Endothelial cell (in vitro differentiated cells): ENCODE results near the gene ZCWPW1. TPM values are rescaled to one million over a fixed set of nuclear protein-coding genes. Genes with fewer than 3 reads are reported as not detected.
A peak's percentile ranks its signal among the peaks of the same experiment; 100 is the strongest.

Source experiments
- DNase-seq: peaks from one replicate; pipeline ENCODE4 v3.0.0; 2021; ENCODE audit warnings: low spot score
- H3K27ac Mint-ChIP-seq: one replicate; pipeline ENCODE4 v1.8.0; 2021; ENCODE audit warnings: mixed read lengths, inconsistent platforms; ENCODE audit not compliant: unreplicated experiment
- H3K27me3 Mint-ChIP-seq: one replicate; pipeline ENCODE4 v1.8.0; 2021; ENCODE audit warnings: mild to moderate bottlenecking, moderate library complexity, mixed read lengths, inconsistent platforms; ENCODE audit not compliant: unreplicated experiment
- H3K36me3 Mint-ChIP-seq: one replicate; pipeline ENCODE4 v1.8.0; 2021; ENCODE audit warnings: mild to moderate bottlenecking, low read depth, mixed read lengths, inconsistent platforms; ENCODE audit not compliant: unreplicated experiment
- H3K4me1 Mint-ChIP-seq: one replicate; pipeline ENCODE4 v1.8.0; 2021; ENCODE audit warnings: mild to moderate bottlenecking, mixed read lengths, inconsistent platforms; ENCODE audit not compliant: unreplicated experiment
- H3K4me3 Mint-ChIP-seq: one replicate; pipeline ENCODE4 v1.8.0; 2021; ENCODE audit warnings: mild to moderate bottlenecking, mixed read lengths, inconsistent platforms; ENCODE audit not compliant: unreplicated experiment
- H3K9me3 Mint-ChIP-seq: one replicate; pipeline ENCODE4 v1.8.0; 2021; ENCODE audit warnings: mixed read lengths, inconsistent platforms; ENCODE audit not compliant: unreplicated experiment
- total RNA-seq: library from RNA; stranded (reverse); fragmentation: NEBNext Ultra II Directional; extraction: Animal tissue kit (Norgen Biotek cat#: 25700); gene quantifications from one replicate; pipeline ENCODE4 v1.2.1, GENCODE V29; 2021; ENCODE audit not compliant: unreplicated experiment
- TF ChIP-seq, protein P1 (sequence below): fragments of 200-600 bp; sonication (generic); IDR thresholded peaks from one replicate; pipeline ENCODE4 v1.5.0; 2021; ENCODE audit warnings: antibody characterized with exemption; ENCODE audit not compliant: unreplicated experiment

ZCWPW1 gene
- total RNA-seq, 1 donor from 2014 or later, result 2.2 TPM

DNA sequence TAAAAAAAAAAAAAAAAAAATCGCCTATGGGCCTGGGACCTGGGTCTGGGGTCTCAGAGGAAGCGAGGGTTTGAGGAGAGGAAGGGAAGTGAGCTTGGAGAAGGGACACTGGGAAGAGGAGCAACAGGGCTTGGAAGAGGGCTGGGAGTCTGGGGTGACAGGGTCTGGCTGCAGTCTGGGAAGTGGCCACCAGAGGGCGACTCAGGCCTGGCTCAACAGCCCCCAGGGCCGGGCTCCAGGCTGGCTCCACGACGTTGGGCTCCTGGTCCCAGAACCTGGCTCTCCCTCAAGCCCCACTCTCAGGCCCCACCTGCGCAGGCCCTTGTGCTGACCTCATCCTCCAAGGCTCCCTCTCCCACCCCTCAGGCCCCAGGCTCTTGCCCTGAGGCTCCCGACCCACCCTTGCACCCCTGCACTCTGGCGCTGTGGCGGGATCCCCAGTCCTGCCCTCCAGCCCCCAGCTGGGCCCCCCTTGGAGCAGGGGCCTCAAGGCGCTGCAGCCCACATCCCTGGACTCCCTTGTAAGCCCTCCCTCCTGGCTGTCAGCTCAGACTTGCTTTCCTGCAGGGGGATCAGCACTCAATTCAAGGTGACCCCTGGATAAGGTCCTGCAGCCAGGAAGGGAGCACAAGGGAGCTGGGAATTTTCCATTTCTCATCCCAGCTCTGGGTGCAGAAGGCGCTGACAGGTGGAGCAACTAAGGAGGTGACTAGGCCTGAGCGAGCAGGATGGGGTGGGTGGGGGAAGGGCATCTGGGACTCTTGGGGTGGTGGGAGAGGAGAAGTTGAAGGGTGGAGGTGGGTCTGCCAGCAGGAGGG is 40.9 kb upstream of the ZCWPW1 start:
- H3K27ac Mint-ChIP-seq, result no peak overlapping the region
- TF ChIP-seq, protein P1, sequence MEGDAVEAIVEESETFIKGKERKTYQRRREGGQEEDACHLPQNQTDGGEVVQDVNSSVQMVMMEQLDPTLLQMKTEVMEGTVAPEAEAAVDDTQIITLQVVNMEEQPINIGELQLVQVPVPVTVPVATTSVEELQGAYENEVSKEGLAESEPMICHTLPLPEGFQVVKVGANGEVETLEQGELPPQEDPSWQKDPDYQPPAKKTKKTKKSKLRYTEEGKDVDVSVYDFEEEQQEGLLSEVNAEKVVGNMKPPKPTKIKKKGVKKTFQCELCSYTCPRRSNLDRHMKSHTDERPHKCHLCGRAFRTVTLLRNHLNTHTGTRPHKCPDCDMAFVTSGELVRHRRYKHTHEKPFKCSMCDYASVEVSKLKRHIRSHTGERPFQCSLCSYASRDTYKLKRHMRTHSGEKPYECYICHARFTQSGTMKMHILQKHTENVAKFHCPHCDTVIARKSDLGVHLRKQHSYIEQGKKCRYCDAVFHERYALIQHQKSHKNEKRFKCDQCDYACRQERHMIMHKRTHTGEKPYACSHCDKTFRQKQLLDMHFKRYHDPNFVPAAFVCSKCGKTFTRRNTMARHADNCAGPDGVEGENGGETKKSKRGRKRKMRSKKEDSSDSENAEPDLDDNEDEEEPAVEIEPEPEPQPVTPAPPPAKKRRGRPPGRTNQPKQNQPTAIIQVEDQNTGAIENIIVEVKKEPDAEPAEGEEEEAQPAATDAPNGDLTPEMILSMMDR, result peak; percentile 93
- H3K27me3 Mint-ChIP-seq, result peaks cover 4% of the 10 kb centered on the region
- peak; percentile 95 for DNase-seq
- peak overlapping the region; percentile 59 for H3K4me3 Mint-ChIP-seq
- H3K9me3 Mint-ChIP-seq, result no peaks in the 10 kb centered on the region
- peaks cover 8% of the 10 kb centered on the region for H3K4me1 Mint-ChIP-seq
- H3K36me3 Mint-ChIP-seq, result peaks cover 4% of the 10 kb centered on the region

DNA sequence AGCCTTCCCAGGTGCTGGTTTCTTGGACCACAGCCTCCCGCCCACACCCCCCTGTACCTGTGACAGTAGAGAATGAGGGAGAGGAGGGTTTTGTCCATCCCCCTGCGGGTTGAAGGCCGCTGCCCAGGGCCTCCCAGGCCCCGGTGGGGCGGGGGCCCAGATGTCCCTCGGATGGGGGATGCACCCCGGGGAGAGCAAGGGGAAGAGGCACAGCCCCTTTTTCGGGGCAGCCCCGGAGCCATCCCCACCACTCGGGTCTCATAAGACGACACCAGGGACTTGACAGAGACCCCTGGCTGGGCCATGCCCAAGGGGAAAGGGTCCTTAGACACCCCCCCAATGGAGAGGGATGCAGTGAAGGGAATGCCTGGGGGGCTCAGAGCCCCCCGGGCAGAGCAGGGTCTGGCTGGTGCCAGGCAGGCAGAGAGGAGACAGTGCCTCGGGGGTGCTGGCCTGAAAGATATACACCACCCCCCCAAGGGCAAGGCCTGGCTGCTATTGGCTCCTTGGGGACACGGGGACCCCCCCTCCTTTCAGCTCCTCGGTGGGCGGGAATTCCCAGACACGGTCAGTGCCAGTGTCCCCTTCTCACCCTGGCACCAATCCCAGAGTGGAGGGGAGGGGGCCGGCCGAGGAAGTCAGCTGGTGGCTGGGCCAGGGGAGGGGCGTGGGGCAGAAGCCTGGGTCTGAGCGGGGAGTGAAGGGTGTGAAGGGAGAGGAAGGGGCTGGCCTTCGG is 39.3 kb upstream of the ZCWPW1 start:
- peaks cover 4% of the 10 kb centered on the region for H3K36me3 Mint-ChIP-seq
- no peak overlapping the region for H3K4me3 Mint-ChIP-seq
- no peak for DNase-seq
- H3K27ac Mint-ChIP-seq, result no peak overlapping the region
- peaks cover 4% of the 10 kb centered on the region for H3K27me3 Mint-ChIP-seq
- TF ChIP-seq, protein P1, result no peak
- H3K9me3 Mint-ChIP-seq, result no peaks in the 10 kb centered on the region
- H3K4me1 Mint-ChIP-seq, result peaks cover 5% of the 10 kb centered on the region

DNA sequence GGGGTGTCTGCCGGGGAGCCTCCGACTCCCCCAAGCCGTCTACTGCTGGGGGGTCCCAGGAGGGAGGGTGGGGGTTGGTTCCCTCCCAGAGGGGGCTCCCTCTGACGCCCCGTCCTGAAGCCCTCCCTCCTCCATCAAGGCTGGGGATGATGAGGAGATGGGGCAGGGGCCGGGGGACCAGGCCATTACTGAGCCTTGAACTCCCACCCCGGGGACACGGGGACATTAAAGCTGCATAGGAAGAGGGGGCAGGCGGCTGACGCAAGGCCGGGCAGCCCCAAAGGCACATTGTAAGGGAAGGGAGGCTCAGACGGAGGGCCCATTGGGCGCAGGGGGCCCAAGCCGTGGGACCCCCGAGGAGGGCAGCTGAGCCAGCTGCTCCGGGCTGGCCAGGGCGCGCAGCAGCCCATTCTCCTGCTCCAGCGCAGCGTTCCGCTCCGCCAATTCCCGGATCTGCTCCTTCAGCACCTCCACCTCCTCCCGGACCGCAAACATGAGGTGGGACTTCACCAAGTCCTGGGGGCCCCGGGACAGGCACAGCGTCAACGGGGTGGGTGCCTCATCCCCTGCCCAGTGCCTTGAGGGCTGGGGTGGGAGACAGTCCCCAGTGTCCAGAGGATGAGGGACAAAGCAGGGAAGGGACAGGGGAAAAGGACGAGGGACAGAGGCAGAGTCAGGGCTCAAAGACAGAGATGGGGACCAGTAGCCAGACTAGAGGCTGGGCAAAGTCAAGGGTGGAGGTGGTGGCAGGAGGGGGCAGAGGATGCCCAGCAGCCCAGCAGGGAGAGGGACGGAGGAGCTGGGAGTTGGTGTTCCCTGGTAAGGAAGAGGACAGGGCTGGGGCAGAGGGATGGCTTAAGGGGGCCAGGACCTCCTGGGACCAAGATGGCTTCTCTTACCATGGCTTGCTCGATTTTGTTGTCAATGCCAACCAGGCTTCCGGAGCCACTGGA is 38.4 kb upstream of the ZCWPW1 start:
- Mint-ChIP-seq H3K4me3 (no peak overlapping the region), H3K27ac (no peak overlapping the region), H3K27me3 (peaks cover 4% of the 10 kb centered on the region), H3K36me3 (peaks cover 5% of the 10 kb centered on the region), H3K9me3 (no peaks in the 10 kb centered on the region), H3K4me1 (peaks cover 5% of the 10 kb centered on the region)
- DNase-seq, result no peak
- TF ChIP-seq, protein P1, result no peak

DNA sequence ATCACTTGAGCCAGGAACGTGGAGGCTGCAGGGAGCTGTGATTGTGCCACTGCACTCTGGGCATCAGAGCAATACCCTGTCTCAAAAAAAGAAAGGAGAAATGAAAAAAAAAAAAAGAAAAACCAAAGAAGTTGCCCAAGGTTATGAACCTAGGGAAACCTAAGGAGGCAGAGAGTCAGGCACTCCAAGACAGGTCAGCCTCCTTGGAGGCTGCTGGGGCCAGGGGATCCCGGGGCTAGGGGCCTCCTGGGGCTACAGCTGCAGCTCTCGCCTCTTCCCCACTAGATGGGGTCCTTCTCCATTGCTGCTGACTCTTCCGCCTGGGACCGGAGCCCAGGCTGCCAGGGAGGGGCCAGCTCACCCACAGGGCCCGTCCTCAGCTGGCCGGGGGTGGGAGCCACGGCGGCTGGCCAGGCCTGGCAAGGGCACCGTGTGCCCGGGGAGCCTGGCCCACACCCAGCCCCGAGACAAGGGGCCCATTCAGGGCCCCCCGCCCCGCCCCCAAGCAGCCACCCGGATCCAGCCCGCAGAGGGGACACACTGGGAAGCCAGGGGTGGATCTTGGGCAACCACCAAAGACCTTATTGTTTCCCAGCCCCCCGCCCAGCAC is 37.3 kb upstream of the ZCWPW1 start:
- H3K27ac Mint-ChIP-seq, result peak overlapping the region; percentile 30
- DNase-seq, result peak; percentile 51
- H3K4me3 Mint-ChIP-seq, result no peak overlapping the region
- peaks cover 7% of the 10 kb centered on the region for H3K36me3 Mint-ChIP-seq
- TF ChIP-seq, protein P1, result peak; percentile 21
- H3K9me3 Mint-ChIP-seq, result no peaks in the 10 kb centered on the region
- H3K27me3 Mint-ChIP-seq, result peaks cover 4% of the 10 kb centered on the region
- H3K4me1 Mint-ChIP-seq, result peaks cover 5% of the 10 kb centered on the region
